Tibial artery (tissue), 4 donors: ENCODE data around the gene PLPP4.

Experiments
- DNase-seq, 2 donors: peaks; one replicate each; pipeline ENCODE4 v3.0.0-alpha.2; 2019
- H3K27ac ChIP-seq, 2 donors: fragments of 200-600 bp; sonication (generic) in 1 of 2; 1 replicate in 1 of 2; 2 replicates in 1 of 2; pipeline ENCODE4 v1.5.1; 2018 to 2019; ENCODE audit warnings: mild to moderate bottlenecking in 1 of 2
- H3K27me3 ChIP-seq, 2 donors: fragments of 200-600 bp; sonication (generic) in 1 of 2; one replicate each; pipeline versions ENCODE4 v1.5.1 to v1.6.0; 2016 to 2019
- H3K36me3 ChIP-seq, 3 donors: fragments of 200-600 bp; sonication (generic) in 2 of 3; one replicate each; pipeline ENCODE4 v1.5.1; 2016 to 2019; ENCODE audit warnings: mild to moderate bottlenecking in 2 of 3
- H3K4me1 ChIP-seq, 4 donors: fragments of 200-600 bp; sonication (generic) in 2 of 4; 1 replicate in 3 of 4; 2 replicates in 1 of 4; pipeline ENCODE4 v1.5.1; 2016 to 2019
- H3K4me3 ChIP-seq, 2 donors: fragments of 200-600 bp; sonication (generic) in 1 of 2; 1 replicate in 1 of 2; 2 replicates in 1 of 2; pipeline ENCODE4 v1.5.1; 2018 to 2019; ENCODE audit warnings: mild to moderate bottlenecking in 2 of 2
- H3K9me3 ChIP-seq, 3 donors: fragments of 200-600 bp; sonication (generic) in 1 of 3; one replicate each; pipeline ENCODE4 v1.5.1; 2016 to 2019
- intact Hi-C: fragments of 100-400 bp; cut with DNase I; formaldehyde crosslinking; loops from one replicate; pipeline ENCODE4 v1.15.0; 2023; ENCODE audit warnings: low total_unique reads
- TF ChIP-seq, protein P1 (sequence below), 2 experiments: fragments of 200-600 bp in 1 of 2; fragments of 450-650 bp in 1 of 2; IDR thresholded peaks; one replicate each; pipeline ENCODE4 v1.5.1; 2017 to 2019; ENCODE audit warnings: antibody characterized with exemption in 2 of 2, mild to moderate bottlenecking in 1 of 2, moderate library complexity in 1 of 2

PLPP4 gene

DNA sequence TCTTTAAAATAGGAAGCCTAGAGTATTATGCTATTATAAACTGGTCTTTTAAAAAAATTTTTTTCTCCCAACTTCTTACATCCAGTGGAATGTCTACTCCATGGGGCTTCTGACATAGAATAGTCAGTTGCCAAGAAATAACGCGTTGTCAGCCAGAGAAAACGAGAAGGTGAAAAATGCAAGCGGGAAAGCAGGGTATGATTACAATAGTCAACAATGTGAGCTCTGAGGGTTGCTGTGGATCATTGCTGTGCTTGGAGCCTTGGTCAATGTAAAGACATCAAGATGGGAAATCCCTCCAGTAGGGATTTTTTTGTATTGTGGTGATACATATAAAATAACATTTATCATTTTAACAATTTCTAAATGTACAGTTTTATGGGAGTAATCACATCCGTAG is 27.6 kb upstream of the PLPP4 start:
- Histone ChIP-seq H3K9me3 (no peaks in the 10 kb centered on the region), H3K27ac (no peak overlapping the region), H3K4me1 (no peaks in the 10 kb centered on the region), H3K36me3 (no peaks in the 10 kb centered on the region), H3K4me3 (no peak overlapping the region), H3K27me3 (peaks cover 0 to 9% of the 10 kb centered on the region in 2 donors)
- intact Hi-C loops, result no loop called here
- TF ChIP-seq, protein P1, sequence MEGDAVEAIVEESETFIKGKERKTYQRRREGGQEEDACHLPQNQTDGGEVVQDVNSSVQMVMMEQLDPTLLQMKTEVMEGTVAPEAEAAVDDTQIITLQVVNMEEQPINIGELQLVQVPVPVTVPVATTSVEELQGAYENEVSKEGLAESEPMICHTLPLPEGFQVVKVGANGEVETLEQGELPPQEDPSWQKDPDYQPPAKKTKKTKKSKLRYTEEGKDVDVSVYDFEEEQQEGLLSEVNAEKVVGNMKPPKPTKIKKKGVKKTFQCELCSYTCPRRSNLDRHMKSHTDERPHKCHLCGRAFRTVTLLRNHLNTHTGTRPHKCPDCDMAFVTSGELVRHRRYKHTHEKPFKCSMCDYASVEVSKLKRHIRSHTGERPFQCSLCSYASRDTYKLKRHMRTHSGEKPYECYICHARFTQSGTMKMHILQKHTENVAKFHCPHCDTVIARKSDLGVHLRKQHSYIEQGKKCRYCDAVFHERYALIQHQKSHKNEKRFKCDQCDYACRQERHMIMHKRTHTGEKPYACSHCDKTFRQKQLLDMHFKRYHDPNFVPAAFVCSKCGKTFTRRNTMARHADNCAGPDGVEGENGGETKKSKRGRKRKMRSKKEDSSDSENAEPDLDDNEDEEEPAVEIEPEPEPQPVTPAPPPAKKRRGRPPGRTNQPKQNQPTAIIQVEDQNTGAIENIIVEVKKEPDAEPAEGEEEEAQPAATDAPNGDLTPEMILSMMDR (IDR thresholded peaks at IDR 0.05), result no peak
- no peak for DNase-seq

DNA sequence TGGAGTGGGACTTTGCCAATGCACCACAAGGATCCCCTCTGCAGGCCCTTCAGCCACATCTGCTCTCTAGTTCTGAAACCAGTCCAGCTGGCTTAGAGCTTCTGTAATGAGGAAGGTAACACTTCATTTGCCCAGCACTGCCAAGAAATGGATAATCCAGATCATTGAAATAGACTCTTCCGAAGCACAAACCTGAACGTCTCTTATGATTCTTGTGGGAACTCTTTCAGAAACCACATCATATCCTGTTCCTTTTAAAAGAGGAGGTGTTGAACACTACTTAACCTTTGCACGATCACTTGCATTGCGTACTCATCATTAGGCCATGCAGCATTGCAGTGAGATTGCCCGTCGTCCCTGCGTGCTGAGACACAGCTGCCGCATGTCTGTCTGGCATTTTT is 25.8 kb upstream of the PLPP4 start:
- Histone ChIP-seq H3K9me3 (no peaks in the 10 kb centered on the region), H3K27ac (no peak overlapping the region), H3K4me3 (no peak overlapping the region), H3K4me1 (no peaks in the 10 kb centered on the region), H3K36me3 (no peaks in the 10 kb centered on the region), H3K27me3 (peaks cover 0 to 9% of the 10 kb centered on the region in 2 donors)
- intact Hi-C loops, result no loop called here
- TF ChIP-seq, protein P1 (IDR thresholded peaks at IDR 0.05), result no peak
- no peak for DNase-seq

DNA sequence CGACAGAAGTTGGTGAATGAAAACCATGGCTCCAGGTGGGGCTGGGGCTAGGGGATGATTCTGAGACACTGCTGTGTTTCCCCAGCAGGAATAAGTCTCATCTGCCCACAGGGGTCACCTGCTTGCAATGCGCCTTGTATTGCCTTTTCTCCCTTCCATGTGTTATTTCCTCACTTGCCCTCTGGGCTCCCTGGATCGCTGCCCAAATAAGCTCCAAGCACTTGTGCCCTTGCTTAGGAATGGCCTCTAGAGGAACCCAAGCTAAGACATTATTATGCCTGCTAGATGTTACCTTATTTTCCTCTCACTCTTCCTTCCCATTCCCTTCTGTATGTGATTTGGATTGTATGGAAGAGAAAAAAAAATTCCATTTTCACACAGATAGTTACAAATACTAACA is 24.8 kb upstream of the PLPP4 start:
- DNase-seq, result no peak

DNA sequence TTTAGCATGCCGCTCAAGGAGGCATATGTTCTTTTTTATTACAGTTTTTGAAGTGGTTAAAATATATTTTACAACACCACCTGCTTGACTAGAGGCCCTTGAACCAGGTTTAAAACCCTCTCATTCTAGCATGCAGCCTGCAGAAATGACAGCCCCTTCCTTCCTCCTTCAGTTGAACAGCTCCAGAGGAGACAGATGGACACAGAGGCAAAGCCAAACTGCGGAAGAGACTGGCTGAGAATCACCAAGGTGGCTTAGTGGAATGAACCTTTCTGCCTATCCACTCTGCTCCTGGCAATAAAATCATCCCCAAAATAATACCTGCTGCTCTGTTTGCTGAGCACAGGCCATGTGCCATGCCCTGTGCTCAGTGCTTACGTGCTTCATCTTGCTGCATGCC is 23.9 kb upstream of the PLPP4 start:
- no peak for DNase-seq

More for the DNA sequence above, 24.8 kb upstream of the PLPP4 start:
- H3K4me3 ChIP-seq, result no peak overlapping the region
- no peaks in the 10 kb centered on the region for H3K9me3 ChIP-seq
- peaks cover 0 to 9% of the 10 kb centered on the region in 2 donors for H3K27me3 ChIP-seq
- no peaks in the 10 kb centered on the region for H3K36me3 ChIP-seq
- TF ChIP-seq, protein P1 (IDR thresholded peaks at IDR 0.05), result no peak
- no peaks in the 10 kb centered on the region for H3K4me1 ChIP-seq
- intact Hi-C loops, result no loop called here
- H3K27ac ChIP-seq, result no peak overlapping the region

DNA sequence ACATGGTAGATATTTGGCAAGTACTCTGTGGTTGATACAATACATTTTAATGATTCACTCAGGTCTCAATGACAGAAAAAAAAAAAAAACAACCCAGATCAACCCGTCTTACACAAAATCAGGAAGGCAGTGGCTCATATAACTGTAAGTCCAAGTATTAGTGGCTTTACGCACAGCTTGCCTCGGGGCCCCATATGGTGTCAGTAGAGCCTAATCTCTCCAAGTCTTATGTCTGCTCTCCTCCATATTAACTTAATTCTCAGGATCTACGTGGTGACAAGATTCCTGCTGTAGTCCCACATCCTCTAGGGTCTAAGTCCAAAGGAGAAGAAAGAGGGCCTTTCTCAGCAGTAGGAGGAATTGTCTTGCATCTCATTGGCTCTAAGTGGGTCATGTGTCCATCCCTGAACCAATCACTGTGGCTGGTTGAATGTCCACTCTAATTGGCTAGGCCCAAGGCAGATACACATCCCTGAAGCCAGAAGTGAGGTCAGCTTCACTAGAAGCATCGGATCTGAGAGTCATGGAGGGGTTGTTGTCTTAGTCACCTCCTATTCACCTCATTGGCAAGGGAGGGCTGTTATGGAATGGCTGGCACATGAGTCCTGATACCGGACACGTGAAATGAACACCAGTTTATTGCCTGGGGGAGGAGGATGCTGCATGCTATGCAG is 20.5 kb upstream of the PLPP4 start:
- Histone ChIP-seq H3K27ac (no peak overlapping the region), H3K9me3 (no peaks in the 10 kb centered on the region), H3K27me3 (peaks cover 0 to 9% of the 10 kb centered on the region in 2 donors), H3K4me3 (no peak overlapping the region), H3K36me3 (no peaks in the 10 kb centered on the region), H3K4me1 (no peaks in the 10 kb centered on the region)
- intact Hi-C loops, result no loop called here
- DNase-seq, result no peak
- TF ChIP-seq, protein P1 (IDR thresholded peaks at IDR 0.05), result no peak

More for the DNA sequence above, 23.9 kb upstream of the PLPP4 start:
- TF ChIP-seq, protein P1 (IDR thresholded peaks at IDR 0.05), result no peak
- intact Hi-C loops, result no loop called here
- Histone ChIP-seq H3K4me1 (no peaks in the 10 kb centered on the region), H3K9me3 (no peaks in the 10 kb centered on the region), H3K36me3 (no peaks in the 10 kb centered on the region), H3K27ac (no peak overlapping the region), H3K4me3 (no peak overlapping the region), H3K27me3 (peaks cover 0 to 9% of the 10 kb centered on the region in 2 donors)
